Measurements from ENCODE around the gene STOML2.

STOML2 gene

GRCh38 chr9:35071814-35072460 lies 31.0 kb downstream of the STOML2 start:
- peak; percentile 86 for DNase-seq

GRCh38 chr9:35070823-35071813 lies 31.8 kb downstream of the STOML2 start:
- DNase-seq, result no peak

- no peak for DNase-seq
These were observed 33.9 kb downstream of the STOML2 start for GRCh38 chr9:35069020-35069419.

- DNase-seq, result no peak
These were observed 35.9 kb downstream of the STOML2 start for GRCh38 chr9:35067056-35067455.

- DNase-seq, result no peak
These were observed 42.3 kb downstream of the STOML2 start for GRCh38 chr9:35060548-35061207.

GRCh38 chr9:35059438-35059837 lies 43.5 kb downstream of the STOML2 start:
- DNase-seq, result no peak

- no peak for DNase-seq
These were observed 45.7 kb downstream of the STOML2 start for GRCh38 chr9:35057271-35057620.

GRCh38 chr9:35056571-35057270 lies 46.2 kb downstream of the STOML2 start:
- no peak for DNase-seq

GRCh38 chr9:35054871-35055644 lies 47.9 kb downstream of the STOML2 start:
- no peak for DNase-seq

- no peak for DNase-seq
These were observed 48.6 kb downstream of the STOML2 start for GRCh38 chr9:35054185-35054835.

GRCh38 chr9:35051069-35051967 lies 51.6 kb downstream of the STOML2 start:
- peak; percentile 34 for DNase-seq

Measured in NCI-H146 (cell line).